Stimulated activated CD8-positive, alpha-beta memory T cell treated with anti-CD3 and anti-CD28 coated beads, Interleukin-15, amount 100 ng/mL, for 24 hours (primary cell): ENCODE data around the gene WRAP53.

Source experiments
- DNase-seq: peaks from one replicate; pipeline ENCODE4 v3.0.0-alpha.2; 2020; ENCODE audit warnings: low read depth

Gene WRAP53

DNA sequence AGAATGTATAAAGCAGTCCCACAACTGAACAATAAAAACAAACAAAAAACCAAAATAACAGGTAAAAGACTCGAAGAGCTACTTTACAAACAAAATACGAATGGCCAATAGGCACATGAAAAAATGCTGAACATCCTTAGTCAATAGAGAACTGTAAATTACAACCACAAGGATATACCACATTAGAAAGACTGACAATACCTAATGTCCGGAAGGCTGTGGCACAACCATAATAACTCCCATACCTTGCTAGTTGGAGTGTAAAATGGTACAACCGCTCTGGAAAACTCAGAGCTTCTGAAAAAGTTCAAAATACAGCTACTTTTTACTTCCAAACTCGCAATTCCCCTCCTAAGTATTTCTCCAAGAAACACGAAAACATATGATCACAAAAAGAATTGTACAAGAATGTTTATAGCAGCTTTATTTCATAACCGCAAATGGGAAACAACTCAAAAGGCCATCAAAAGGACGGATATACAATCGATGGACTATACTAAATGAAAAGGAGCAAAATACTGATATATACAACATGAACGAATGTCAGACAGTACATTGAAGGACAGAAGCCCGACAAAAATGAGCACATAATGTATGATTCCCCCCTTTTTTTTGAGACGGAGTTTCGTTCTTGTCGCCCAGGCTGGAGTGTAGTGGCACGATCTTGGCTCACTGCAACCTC is 3.3 kb upstream of the WRAP53 start:
- no peak for DNase-seq

GRCh38 chr17:7685533-7686221 is 2.6 kb upstream of the WRAP53 start:
- peak; percentile 72 for DNase-seq

DNA sequence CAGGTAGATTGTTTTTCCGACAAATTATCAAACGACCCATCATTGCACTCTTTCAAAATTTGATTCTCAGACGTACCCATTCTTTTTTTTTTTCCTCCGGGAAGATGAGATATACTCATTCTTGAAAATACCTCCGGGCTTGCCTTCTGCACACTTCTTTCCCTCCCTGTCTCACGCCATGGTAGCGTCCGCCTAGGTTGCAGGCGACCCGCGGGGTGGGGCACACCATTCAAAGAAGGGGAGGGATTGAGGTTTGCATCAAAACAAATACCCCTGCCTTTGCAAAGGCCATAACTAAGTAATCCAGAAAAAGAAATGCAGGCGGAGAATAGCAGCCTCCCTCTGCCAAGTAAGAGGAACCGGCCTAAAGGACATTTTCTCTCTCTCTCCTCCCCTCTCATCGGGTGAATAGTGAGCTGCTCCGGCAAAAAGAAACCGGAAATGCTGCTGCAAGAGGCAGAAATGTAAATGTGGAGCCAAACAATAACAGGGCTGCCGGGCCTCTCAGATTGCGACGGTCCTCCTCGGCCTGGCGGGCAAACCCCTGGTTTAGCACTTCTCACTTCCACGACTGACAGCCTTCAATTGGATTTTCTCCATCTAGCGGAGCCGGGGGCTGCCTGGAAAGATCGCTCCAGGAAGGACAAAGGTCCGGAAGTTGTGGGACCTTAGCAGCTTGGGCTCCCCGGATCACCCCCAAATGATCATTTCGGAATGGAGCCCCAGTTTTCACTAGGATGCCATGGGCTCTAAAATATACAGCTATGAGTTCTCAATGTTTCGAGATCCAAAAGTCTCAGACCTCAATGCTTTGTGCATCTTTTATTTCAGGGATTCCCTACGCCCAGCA is 1.8 kb upstream of the WRAP53 start:
- peak; percentile 28 for DNase-seq

GRCh38 chr17:7687072-7687907 is 987 bp upstream of the WRAP53 start, which contains the start of gene TP53:
Gene TP53 (minus strand): TSS chr17:7687490. CDS start chr17:7676594, 10,896 bp downstream.
- DNase-seq, result peak; percentile 53

DNA sequence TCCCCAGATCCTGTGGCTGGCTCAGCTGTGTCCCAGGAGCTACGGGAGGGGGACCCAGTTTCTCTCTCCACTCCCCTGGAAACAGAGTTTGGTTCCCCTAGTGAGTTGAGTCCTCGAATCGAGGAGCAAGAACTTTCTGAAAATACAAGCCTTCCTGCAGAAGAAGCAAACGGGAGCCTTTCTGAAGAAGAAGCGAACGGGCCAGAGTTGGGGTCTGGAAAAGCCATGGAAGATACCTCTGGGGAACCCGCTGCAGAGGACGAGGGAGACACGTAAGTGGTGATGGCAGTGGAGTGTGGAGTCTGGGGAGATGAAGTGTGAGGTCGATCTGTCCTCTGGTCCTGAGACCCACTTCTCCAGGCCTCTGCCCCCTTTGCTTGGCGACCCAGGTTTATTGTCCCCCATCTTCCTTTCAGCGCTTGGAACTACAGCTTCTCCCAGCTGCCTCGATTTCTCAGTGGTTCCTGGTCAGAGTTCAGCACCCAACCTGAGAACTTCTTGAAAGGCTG is 585 bp downstream of the WRAP53 start:
- DNase-seq, result no peak

GRCh38 chr17:7695586-7695985 is 7.3 kb downstream of the WRAP53 start:
- no peak for DNase-seq

DNA sequence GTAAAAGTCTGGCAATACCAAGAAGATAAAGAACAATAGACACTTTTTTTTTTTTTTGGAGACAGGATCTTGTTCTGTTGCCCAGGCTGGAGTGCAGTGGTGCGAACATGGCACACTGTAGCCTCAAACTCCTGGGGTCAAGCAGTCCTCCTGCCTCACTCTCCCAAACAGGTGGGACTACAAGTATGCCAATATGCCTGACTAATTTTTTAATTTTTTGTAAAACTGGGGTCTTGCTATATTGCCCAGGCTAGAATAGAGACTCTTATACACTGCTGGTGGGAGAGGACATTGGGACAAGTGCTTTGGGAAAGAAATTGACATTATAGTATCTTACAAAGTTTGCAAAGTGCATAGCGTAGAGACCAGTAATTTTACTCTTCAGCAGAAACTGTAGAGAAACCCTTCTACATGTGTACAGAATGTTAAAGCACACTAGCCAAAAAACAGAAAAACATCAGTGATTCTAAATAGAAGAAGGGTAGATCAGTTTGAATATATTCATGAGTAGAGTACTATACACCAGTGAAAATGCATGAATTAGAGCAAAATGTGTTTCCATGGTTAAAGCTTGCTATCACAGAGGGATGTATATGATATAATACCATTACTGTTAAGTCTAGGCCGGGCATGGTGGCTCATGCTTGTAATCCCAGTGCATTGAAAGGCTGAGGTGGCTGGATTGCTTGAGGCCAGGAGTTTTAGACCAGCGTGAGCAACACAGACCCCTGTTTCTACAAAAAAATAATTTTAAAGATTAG is 9.7 kb downstream of the WRAP53 start:
- no peak for DNase-seq

GRCh38 chr17:7700510-7700909 is 12.2 kb downstream of the WRAP53 start:
- no peak for DNase-seq

- no peak for DNase-seq
These were observed 13.4 kb downstream of the WRAP53 start for GRCh38 chr17:7701681-7702080.

DNA sequence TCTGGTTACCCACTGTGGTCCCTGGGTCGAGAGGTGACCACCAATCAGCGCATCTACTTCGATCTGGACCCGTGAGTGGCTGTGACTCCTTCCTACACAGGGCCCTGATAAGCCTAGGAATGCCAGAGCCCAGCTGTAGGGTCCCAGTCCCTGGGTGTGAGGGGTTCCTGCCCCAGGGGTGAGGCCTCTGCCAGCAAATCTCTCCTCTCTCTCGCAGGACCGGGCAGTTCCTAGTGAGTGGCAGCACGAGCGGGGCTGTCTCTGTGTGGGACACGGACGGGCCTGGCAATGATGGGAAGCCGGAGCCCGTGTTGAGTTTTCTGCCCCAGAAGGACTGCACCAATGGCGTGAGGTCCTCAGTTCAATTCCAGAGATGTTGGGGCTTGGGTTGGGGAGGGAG is 14.5 kb downstream of the WRAP53 start:
- DNase-seq, result no peak

DNA sequence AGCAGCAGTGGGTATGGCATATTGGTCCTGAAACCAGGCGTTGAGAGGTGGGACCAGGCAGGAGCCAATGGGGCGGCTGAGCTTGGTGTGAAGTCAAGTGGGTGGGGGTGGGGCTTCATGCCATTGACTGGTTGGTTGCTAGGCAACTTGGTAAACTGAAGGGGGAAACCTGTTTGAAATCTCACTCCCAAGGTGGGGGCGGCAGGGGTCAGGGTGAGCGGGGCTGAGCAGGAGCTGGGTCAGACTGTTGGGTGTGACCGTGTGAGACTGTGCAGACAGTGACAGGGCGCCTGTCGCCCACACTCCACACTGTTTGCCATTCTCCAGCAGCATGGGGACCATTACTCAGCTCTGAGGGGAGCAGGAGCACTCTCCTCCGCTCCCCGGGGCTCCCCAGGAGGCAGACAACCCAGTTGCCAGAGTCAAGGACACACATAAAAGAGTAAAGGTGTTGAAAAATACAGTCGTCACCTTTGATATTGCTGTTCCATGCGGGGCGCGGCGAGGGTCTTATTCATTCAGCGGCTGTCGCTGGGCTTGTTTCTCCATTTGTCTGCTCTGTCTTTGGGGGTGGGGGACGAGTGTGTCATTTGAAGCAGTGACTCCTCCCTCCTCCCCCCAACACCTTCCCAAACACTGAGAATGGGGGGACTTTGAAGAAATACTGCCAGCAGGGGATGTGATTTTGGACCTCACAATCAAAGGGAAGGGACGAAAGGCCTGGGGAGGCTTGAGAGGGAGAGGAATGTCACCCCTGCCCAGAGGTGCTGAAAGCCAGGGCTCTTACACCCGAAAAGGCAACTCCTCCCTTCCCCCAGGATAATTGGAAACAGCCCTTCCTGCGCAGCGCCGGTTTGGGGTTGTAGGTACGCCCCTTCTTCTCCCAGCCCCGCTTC is 15.6 kb downstream of the WRAP53 start:
- no peak for DNase-seq

DNA sequence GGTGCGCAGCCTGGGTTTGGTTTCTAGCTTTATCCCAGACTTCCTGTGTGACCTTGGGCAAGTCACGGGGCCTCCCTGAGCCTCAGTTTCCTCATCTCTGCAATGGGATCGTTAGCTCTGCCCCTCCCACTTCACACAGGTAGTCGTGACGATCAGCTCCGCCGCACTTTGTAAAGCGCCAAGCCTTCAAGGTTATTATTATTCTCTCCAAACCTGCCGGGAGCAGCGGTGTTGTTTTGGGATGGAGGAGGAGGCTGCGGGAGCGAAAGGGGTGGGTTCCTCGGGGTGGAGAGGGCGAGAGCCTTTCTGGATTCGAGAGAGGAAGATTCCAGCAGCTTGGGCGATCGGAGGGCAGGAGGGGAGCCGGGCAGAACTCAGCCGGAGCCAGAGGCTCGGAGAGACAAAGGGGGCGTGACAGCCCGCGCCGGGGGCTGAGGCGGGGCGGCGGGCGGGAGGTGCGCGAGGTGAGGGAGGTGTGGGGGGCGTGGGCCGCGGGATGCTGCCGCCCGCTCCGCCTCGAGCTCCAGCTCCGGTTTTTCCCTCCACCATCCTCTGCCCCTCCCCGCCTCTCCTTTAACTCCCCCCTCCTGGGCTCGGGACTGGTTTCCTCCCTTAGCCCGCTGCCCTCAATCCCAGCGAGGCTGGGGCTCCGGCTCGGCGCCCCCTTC is 16.5 kb downstream of the WRAP53 start, which contains the start of gene EFNB3:
Gene EFNB3 (plus strand): TSS at position 602 of the 668 bp plus-strand sequence. CDS start 397 bp downstream, outside the sequence.
- no peak for DNase-seq

DNA sequence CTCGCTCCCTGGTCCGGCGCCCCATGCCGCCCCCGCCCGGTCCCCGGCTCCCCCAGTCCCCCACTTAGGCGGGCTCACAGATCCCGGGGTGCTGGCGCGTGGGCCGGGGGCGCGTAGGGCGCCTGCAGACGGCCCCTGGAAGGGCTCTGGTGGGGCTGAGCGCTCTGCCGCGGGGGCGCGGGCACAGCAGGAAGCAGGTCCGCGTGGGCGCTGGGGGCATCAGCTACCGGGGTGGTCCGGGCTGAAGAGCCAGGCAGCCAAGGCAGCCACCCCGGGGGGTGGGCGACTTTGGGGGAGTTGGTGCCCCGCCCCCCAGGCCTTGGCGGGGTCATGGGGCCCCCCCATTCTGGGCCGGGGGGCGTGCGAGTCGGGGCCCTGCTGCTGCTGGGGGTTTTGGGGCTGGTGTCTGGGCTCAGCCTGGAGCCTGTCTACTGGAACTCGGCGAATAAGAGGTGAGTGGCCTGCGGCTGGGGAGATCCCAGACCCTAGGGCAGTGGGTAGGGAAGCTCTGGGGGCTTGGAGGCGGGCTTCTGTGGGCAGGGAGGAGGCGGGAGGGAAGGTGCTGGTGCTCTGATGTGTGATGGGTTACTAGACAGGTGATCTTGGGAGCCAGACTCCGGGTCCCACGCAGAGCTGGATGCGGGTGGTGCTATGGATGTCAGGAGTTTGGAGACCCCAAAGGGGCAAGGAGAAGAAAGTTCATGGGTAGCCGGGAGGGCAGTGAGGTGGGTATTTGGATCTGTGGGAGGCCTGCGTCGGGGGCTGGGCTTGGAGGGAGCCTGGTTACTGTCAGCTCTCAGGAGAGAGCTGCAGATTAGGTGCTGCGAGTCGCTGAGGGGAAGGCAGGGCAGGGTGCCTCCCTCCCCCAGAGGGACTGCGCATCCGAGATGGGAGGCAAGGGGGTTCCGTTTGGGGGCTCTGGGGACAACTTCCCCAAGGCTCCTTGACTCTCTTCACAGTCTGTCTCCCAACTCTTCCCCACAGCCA is 17.3 kb downstream of the WRAP53 start:
- no peak for DNase-seq

DNA sequence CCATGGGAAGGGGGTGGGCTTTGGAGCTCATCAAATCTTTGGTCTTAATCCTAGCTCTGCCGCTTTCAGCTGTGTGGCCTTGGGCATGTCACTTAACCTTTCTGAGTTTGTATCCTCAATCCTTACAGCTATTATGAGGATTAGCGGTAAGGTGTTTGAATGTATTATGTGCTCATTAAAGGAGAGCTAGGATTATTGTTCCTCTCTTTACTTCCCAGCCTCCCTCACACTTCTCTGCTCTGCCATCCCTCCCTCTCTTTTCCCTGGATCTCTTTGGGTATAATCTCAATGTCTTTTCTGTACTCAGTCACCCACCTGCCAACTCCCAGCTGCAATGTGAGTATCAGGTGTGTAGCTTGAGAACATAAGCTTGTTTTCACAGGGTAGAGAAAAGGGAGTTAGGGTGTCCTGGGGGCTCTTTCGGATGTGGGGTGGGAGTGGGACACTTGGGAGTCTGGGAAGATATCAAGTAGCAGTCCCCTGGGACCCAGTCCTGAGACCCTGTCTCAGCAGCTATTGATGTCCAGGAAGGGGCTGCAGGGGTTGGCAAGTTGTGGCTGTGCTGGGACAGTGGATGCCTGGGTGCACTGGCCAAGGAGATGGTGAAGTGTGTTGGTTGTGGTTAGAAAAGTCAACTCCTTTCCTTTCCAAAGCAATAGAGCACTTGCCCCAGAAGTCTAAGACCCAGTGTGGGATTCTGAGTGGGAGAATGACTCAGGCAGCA is 18.5 kb downstream of the WRAP53 start:
- no peak for DNase-seq

GRCh38 chr17:7707446-7707845 is 19.2 kb downstream of the WRAP53 start:
- DNase-seq, result no peak

- no peak for DNase-seq
These were observed 19.8 kb downstream of the WRAP53 start for GRCh38 chr17:7707858-7708750.
